Measurements from ENCODE around the gene ALPK3.
A peak's percentile ranks its signal among the peaks of the same experiment; 100 is the strongest.

ALPK3 gene

DNA sequence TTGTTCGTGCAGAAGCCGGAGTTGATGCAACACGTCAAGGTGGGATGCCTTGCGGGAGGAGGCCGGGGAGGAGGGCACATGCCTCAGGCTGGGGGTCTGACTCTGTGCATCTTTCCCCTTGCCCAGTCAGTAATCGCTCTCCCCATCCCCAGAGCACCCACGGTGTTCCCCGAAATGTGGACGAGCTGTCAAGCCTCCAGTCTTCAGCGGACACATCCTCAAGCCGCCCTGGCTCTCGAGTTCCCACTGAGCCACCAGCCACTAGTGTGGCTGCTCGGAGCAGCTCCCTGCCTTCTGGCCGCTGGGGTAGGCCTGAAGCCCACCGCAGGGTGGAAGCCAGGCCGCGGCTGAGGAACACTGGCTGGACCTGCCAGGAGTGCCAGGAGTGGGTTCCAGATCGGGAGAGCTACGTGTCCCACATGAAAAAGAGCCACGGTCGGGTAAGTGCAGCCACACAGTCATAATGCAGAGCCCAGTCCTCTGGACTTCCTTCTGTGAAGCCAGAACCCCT lies 18.7 kb upstream of the ALPK3 start:
- no peak for FAIRE-seq

DNA sequence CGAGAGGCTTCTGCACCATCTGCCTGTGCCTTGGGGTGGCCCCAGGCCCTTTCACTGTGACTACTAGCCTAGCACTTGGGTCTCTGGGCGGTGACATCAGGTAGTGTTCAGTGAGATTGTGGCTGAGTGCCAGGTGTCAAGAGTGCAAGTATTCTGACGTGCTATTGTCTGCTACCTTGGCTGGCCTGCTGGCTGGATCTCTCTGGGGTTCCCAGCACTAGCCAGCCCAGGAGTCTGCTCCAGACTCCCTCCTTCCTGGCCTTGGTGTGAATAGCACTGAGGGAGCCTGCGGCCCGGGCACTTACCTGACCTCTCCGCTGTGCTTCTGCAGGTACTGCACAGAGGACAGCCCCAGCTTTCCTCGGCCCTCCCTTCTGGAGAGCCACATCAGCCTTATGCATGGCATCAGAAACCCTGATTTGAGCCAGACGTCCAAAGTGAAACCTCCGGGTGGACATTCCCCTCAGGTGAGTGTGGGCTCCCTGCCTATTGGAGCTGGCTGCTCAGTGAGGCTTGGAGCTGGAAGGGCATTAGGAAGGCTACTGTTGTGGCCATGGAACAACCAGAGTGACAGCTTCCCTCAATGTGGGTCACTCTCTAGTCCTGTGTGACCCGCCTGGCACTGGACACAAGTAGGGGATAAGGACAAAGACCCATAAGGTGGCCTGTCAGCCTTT lies 17.5 kb upstream of the ALPK3 start:
- FAIRE-seq = no peak

DNA sequence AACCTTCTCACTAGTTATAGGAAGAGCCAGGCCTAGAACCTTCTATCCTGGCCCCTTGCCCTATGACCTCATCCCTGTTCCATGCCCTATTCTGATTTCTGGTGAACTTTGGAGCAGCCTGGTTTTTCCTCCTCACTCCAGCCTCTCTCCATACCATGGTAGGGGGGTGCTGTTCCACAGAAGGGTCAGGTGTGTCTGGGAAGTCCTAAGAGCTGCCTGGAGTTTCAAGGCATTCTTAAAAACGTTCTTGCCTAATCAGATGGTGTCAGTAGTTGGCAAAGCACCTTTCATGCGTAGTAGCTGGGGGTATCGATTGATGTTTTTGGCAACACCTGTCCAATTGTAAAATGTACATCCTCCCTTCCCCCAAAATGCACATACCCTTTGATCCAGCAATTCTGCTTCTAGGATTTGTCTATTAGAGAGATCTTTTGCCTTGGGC lies 16.8 kb upstream of the ALPK3 start:
- no peak for FAIRE-seq

DNA sequence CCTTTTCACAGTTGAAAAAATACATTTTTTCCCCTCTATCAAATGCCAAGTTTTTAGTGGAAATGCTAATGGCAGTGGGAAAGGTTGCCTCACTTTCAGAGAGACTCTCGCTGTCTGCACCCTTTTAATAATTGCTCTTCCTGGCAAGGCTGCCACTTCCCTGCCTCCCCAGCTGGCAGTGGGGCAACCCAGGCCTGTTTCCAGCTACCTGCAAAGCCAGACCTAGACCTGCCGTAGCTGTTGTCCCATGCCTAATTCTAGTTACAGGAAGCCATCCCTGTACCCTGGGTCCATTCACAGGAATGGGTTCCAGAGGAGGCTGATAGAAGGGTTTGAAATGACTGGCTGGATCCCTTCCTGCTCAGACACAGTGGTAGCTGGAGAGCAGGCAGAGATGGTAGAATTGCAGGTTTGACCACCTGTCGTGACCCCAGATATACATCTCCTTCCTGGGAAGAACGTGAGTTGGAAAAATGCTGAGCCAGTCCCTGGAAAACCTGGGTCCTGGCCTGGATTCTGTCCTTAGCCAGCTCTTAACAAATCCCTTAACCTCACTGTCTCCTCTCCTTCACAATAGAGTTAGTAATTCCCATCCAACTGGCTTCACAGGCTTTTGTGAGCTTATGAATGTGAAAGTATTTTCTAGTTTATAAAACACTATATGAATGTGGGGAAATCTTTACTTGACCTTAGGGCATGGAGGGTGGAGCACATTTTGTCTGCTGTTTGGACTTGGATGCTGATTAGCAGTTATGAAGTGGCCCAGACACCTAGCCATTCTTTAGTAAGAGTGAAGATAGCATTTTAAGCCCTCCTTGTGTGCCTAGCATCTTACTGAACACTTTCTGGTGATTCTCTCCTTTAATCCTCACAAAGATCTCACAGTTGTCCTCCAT lies 12.9 kb upstream of the ALPK3 start:
- no peak for FAIRE-seq

DNA sequence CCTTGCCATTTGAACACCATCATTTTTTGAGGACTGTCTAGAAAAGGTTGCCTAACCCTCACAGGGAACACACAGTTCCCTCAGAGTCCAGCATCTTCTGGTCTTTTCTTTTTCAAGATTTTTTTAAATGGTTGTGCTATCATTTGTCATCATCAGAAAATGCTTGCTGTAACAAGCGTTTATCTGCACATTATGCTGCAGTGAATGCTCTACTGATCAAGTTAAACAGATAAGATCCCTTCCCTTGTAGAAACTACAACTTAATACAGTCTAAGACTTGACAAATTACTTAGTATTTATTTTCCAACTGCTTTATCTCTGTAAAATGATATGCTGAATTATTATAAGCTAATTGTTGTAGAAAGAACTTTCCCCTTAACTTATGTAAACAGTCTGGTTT lies 11.9 kb upstream of the ALPK3 start:
- FAIRE-seq = peak; percentile 96

DNA sequence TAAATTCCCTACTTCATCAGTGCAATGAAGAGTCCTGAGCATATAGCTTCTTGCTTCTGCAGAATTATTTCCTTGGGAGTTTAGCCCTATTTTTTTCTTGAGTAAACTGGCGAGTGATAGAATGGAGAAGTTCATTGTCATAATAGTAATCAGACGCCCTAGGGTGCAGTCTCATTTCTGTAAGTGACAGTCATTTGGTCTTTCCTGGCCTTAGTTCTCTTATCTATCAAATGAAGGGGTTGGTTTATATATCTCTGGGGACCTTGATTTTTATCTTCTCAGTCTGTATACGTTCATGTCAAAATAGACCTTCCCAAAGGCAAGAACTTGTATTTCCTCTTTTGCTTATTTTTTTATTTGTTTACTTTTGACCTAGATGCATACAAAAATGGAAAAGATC lies 9.9 kb upstream of the ALPK3 start:
- FAIRE-seq = no peak

DNA sequence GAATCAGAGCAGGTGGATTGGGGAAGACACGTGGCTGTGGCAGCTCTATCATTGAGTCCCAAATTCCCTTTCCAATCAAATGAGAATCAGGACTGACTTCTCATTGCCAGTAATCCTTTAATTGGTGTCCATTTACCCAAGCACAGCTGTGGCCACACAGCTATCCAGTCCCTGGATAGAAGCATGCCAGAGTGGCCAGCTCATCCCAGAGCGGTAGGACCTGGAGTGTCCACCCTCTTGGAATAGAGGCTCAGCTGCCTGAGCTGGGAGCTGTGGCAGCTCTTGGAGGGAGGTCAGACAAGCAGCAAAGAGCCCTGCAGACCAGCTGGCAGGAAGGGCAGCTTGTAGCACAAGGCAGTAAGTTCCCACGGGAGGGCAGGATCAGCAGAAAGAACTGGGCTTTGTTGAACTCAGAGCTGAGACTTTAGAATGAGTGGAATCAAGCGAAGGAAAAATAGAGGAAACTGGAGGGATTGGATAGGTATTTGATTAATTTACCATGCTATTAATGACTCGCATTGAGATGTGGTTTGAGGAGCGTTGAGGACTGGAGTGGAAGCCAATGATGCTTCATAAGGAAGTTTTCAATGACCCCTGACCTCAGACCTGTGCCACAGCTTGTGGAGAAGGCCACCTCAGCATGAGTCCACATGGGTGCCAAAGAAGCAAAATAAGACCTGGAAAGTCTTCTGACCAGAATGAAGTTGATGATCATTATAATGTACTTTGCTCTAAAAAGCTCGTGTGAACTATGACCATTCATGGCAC lies 6.9 kb upstream of the ALPK3 start:
- FAIRE-seq = no peak

DNA sequence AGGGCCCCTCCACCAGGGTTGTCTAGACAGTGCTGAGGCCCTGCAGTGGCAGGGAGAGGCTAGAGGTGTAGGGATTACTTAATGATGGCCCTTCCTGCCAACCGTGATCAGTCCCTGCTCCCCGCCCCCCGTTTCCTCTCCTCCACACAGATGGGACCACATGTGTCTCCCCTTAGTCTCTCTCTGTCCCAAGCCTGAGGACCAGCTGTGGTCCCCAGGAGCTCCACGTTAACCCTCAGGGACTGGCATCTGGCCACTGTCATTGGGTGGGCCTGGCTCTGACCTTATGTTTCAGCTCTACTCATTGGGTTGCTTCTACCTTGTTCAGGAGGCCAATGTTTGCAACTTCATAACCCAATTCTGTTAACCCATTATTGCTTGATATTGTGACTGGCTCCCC lies 6.0 kb upstream of the ALPK3 start:
- FAIRE-seq = no peak

DNA sequence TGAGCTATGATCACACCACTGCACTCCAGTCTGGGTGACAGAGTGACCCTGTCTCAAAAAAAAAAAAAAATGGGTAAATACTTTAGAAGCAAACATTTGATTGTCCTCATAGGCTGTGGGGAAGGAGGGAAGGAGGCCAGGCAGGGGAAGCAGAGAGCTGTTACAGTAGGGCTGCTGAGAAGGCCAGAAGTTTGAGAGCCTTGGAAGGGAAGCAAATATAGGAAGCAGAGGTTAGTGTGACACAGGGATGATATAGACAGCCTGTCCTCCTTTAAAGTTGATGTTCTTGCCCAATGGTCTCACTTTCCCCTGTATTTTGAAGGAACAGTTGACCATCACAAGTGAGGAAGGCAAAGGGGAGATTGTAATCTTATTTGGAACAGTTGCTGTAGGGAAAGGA lies 5.3 kb upstream of the ALPK3 start:
- FAIRE-seq = no peak

DNA sequence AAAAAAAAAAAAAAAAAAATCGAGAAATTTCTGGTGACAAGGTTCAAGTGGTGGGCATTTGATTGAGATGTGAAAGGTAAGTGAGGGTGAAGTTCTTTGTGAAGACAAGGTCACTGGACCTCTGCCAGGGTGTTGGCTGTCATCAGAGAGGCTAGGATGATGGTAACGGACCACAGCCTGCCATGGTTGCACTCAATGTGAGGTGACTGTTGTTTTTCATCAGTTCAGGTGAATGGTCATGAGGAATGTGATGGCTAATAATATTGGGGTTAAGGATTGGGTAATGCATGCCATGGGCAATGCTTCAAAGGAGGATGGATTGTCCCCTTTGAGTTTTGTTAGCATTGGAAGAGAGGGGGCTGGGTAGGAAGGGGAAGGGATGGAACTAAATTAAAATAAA lies 4.3 kb upstream of the ALPK3 start:
- FAIRE-seq = no peak

DNA sequence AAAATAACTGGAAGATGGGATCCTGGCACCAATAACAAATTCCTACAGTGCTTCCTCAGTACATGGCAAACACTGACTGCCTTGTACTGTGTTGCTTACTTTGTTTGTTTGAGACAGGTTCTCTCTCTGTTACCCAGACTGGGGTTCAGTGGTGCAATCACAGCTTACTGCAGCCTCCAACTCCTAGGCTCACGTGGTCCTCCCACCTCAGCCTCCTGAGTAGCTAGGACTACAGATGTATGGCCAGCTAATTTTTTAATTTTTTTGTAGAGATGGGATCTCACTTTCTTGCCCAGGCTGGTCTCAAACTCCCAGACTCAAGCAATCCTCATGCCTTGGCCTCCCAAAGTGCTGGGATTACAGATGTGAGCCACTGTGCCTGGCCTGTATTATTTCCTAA lies 3.7 kb upstream of the ALPK3 start:
- FAIRE-seq = no peak

DNA sequence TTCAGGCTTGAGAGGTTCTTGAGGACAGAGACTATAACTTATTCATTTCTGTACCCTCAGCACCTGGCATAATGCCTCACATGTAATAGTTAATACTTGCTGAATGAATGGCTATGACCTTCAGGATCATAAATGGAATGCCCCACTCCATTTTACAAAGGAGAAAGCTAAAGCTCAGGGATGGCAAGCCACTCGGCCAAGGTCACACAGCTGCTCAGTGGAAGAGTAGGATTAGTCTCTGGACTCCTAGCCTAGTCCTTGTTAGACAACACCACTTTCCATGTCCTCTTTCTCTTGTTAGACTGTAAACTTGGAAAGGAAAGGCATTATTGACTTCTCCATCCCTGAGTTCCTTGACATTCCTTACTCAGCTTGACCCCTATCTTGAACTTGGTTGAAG lies 3.2 kb upstream of the ALPK3 start:
- FAIRE-seq = no peak

DNA sequence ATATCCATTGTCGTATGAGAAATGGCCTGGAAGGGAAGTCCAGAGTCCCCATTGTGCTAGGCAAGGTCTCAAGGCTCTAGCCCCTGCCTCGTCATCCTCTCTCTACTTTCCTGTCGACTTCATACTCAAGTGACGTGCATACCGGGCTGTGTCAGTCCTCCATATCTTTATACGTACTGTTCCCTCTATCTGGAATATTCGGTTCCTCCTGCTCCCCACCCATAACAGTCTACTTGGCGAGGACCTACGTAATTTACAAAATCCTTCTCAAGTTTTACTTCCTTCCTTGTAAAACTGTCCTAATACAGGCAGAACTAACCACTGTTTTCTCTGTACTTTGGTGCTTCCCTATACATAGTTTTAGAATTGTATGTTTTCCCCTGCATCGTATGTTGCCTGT lies 2.2 kb upstream of the ALPK3 start:
- FAIRE-seq = no peak

DNA sequence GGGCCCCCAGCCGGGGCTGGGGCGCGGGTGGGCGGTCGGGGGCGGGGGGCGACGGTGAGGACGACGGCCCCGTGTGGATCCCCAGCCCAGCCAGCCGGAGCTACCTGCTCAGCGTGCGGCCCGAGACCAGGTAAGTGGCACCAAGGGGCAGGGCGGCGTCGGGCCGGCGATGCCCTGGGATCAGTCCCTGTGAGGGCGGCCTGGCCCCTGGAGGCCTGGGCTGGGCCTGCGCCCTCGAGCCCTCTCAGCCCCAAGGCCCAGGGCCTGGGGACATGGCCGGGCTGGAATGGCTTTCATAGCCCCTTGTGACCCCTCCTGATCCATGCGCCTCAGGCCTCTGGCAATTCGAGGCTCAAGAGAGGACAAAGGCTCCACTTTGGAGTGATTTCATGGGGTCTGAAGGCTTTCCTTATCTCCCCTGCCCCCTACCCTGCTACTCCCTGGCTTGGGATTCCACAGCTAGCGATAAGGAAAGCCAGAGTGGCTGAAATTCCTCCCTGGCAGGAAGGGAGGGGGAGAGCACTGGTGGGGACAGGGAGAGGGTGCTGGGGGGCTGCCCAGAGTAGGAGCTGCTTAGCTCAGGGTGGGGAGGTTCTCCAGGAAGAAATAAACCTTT lies 418 bp downstream of the ALPK3 start:
- no peak for FAIRE-seq

DNA sequence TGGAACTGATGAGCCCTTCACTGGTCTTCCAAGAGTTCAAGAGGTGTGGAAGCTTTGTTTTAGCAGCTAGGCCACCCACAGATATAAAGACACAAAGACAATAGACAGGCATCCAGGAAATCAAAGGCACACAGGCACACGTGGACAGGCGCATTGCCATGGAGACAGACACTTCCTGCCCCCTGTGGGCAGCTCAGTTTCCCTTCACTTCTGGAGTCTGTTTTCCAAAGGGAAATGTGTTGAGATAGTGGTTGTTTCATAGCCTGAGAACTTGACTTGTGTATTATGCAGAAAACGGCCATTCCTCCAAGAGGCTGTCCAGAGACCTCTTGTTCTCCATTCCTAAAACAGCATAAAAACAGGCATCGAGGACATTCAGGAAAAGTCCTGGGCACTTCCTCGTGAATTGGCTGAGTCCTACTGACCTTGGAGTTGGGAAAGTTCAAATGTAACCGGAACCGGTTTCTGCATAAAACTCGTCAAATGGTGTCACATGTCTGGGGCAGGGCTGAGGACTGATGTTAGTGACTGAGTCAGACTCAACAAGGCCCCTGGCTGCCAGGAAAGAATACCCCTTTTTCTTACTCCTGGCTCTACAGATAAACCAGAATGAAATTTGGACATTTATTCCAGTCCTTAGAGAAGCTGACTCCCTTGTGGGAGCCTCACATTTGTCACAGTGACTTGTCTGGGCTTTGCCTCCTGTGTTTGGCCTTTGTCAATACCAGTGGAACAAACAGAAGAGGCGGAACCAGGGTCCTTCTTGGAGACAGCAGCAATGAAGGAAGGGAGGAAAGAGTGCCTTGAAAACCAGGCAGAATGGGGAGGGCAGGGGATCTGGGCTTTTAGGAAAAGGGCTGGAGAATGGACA lies 1.3 kb downstream of the ALPK3 start:
- FAIRE-seq = no peak

DNA sequence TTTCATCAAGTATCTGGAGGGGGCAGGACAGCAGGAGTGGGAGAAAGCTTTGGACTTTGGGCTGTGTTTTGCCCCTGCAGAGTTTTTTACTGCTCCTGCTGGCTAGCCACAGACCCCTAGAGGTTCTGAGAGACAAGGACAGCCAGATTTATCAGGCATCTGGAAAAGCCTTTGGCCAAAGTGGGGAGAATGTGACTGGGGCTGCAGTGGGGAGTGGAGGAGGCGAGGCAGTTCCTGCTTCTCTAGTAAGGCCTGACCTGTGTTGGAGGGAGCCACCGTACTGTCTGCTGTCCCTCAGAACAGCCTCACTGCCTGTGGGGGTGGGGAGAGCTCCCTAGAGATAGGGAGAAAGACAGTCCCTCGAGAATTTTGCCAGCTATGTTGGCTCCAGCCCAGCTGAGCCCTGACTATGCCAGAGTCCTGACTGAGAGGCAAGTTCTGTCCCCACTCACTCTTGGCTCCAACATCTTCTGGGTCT lies 2.2 kb downstream of the ALPK3 start:
- FAIRE-seq = no peak

DNA sequence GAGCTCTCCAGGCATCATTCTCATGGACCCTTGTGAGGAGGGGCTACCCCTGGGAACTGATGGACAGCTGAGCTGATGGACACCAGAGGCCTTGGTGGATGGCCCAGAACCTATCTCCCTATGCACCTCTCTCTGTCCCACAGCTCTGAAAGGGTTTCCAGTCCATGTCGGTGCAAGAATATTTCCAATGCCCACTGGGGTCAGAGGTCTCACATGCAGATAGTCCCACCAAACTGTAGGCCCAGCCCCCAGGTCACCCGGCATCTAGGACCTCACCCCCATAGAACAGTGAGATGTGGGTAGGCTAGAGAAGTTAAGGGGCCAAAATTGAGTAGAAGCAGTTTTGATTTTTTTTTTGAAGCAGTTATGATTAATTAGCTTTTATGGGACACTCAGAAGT lies 2.6 kb downstream of the ALPK3 start:
- no peak for FAIRE-seq

DNA sequence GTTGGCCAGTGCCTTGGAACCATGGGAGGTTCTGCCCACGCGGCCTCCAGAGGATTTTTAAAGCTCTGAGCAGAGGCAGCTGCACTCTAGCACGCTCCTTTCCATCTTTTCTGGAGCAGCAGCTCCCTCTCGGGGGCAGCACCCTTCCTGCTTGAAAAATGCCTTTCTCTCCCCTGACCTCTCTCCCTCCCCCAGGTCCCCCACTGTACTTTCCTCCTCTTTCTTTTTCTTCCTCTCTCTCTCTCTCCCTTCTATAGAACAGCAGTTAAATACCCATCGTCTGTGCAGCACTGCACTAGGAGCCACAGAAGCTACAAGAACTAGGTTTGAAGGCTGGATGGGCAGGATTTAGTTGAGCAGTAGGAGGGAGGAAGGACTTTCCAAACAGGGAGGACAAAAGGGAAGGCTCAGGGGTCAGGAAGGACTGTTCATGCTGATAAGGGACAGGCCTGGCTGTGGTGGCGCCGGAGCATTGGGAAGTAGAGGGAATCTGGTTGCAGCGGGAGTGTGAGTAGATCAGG lies 4.4 kb downstream of the ALPK3 start:
- FAIRE-seq = no peak

DNA sequence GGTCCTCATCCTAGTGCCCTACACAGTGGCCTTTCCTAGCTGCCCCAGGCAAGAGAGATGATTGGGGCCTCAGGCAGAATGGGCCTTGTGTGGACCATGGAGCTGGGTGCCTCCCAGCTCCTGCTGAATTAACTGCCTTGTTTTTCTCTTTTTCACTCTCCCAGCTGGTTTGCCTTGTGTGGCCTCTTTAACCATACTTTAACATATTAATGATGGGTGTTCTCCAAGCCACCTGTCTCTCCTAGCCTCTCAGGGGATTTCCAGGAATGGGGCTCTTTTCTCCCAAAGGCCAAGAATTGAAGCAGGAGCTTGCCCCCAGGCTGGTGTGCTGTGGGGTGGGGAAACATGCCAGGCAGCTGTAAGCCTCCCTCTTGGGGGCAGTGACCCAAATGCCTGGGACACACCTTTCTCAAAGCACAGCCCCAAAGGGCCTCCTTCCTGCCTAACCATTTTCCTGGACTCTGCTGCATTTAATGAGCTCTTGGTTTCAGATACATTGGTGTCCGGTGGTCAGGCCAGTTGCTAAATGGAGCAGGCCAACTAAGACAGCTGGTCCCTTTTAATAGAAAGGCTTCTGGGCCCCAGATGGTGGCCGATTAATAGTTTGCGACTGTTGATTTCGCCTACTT lies 5.6 kb downstream of the ALPK3 start:
- no peak for FAIRE-seq

DNA sequence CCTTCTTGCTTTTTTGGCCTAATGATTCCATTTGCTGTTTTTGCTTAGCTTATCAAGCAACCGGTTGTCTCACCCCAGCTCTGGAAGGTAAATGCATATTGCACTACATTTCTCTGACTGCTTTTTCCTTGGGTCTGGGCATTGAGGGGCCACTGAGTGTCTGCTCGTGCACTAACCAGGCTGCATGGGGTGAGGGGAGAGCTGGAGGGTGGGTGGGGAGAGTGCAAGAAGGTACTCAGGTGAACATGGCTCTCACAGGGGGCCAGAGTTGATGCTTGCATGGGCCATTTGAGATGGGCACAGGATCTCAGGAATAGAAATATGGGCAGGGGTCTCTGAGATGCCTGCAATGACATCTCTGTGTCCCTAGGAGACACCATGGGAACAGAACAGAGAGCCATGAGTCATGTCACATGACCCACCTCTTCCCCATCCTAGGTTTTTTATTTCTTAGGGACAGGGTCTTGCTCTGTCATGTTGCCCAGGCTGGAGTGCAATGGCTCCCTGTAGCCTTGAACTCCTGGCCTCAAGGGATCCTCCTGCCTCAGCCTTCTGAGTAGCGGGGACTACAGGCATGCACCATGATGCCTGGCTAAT lies 6.2 kb downstream of the ALPK3 start:
- FAIRE-seq = no peak
